Upper lobe of left lung (tissue), 4 donors: ENCODE measurements around the gene RIPK1.

Experiments used
- CTCF ChIP-seq, 6 experiments: fragments of 450-650 bp in 4 of 6; fragments of 200-600 bp in 2 of 6; sonication (generic) in 2 of 6; IDR thresholded peaks; one replicate each; pipeline ENCODE4 v1.5.1; 2016 to 2019; ENCODE audit warnings: antibody characterized with exemption in 6 of 6
- EP300 ChIP-seq, 4 donors: sonication (generic); formaldehyde crosslinking; IDR thresholded peaks; one replicate each; pipeline ENCODE4 v1.5.1; 2017; ENCODE audit warnings: antibody characterized with exemption in 4 of 4, control low read depth in 2 of 4

- TF ChIP-seq CTCF (IDR thresholded peaks at IDR 0.05): no peak
- no peak for TF ChIP-seq EP300 (IDR thresholded peaks at IDR 0.05)
These were observed 50.9 kb downstream of the RIPK1 start for GRCh38 chr6:3119040-3119723.
